NT2/D1 (cell line): ENCODE data around the gene SLC35A4.

Experiments
- SUZ12 ChIP-seq: IDR thresholded peaks from 2 replicates; pipeline ENCODE4 v1.6.1; 2011; ENCODE audit not compliant: insufficient read length, insufficient read depth; ENCODE audit errors: extremely low read depth
- YY1 ChIP-seq: IDR thresholded peaks from 2 replicates; pipeline ENCODE4 v1.6.1; 2011; ENCODE audit not compliant: insufficient read length, insufficient read depth
- ZNF274 ChIP-seq: IDR thresholded peaks from 2 replicates; pipeline ENCODE4 v1.6.1; 2011; ENCODE audit warnings: mild to moderate bottlenecking, low read depth, low read length

GRCh38 chr5:140570488-140570887 is 5.9 kb downstream of the SLC35A4 start:
- TF ChIP-seq ZNF274 (no peak), YY1 (no peak), SUZ12 (no peak)
